OCI-LY1 (cell line): ENCODE measurements around the gene GAS6.

Source experiments
- CTCF ChIP-seq: fragments of 200-600 bp; sonication (generic), shearing (Covaris generic); IDR thresholded peaks from 2 replicates; pipeline ENCODE4 v1.5.1; 2017; ENCODE audit warnings: mild to moderate bottlenecking, antibody characterized with exemption, low read length, moderate library complexity, mixed read lengths
- EZH2 ChIP-seq: fragments of 200-600 bp; sonication (generic), shearing (Covaris generic); IDR thresholded peaks from 2 replicates; pipeline ENCODE4 v1.8.0; 2017; ENCODE audit warnings: borderline replicate concordance, mixed run types, mild to moderate bottlenecking, antibody characterized with exemption, low read length, moderate library complexity, mixed read lengths

GRCh38 chr13:113777311-113778260 is 86.3 kb downstream of the GAS6 start:
- TF ChIP-seq CTCF (no peak), EZH2 (no peak)
